Smooth muscle cell (in vitro differentiated cells): ENCODE results near the gene ANKDD1B. TPM values are rescaled to one million over a fixed set of nuclear protein-coding genes. Genes with fewer than 3 reads are reported as not detected.
"Not testable (repeated sequence)": the region's sequence is repeated elsewhere in the genome, so short reads cannot be mapped to it uniquely, and the experiment has no call there.

ENCODE experiments used
- DNase-seq: peaks from one replicate; lab custom pipeline; 2025; ENCODE audit not compliant: unreplicated experiment; lab: John Stamatoyannopoulos, UW
- H2AFZ ChIP-seq: fragments of 200-600 bp; sonication (generic); 2 replicates; pipeline ENCODE4 v1.6.0; 2016; ENCODE audit warnings: antibody characterized with exemption, low read depth, mild to moderate bottlenecking
- H3F3A ChIP-seq: fragments of 200-600 bp; sonication (generic); 2 replicates; pipeline ENCODE4 v1.6.0; 2017; ENCODE audit warnings: antibody characterized with exemption, low read depth
- H3K27ac ChIP-seq: fragments of 200-600 bp; sonication (generic); 2 replicates; pipeline ENCODE4 v1.5.1; 2016; ENCODE audit warnings: low read depth, mild to moderate bottlenecking
- H3K27me3 ChIP-seq: fragments of 200-600 bp; sonication (generic); 2 replicates; pipeline ENCODE4 v1.6.1; 2016; ENCODE audit warnings: low read depth, mild to moderate bottlenecking
- H3K36me3 ChIP-seq: fragments of 200-600 bp; sonication (generic); 2 replicates; pipeline ENCODE4 v1.5.1; 2016; ENCODE audit warnings: low read depth
- H3K4me1 ChIP-seq: fragments of 200-600 bp; sonication (generic); 2 replicates; pipeline ENCODE4 v1.5.1; 2016; ENCODE audit warnings: low read depth
- H3K4me2 ChIP-seq: fragments of 200-600 bp; sonication (generic); 2 replicates; pipeline ENCODE4 v1.6.0; 2016; ENCODE audit warnings: mild to moderate bottlenecking
- H3K4me3 ChIP-seq: fragments of 200-600 bp; sonication (generic); 2 replicates; pipeline ENCODE4 v1.5.1; 2016; ENCODE audit warnings: mild to moderate bottlenecking
- H3K79me2 ChIP-seq: fragments of 200-600 bp; sonication (generic); 2 replicates; pipeline ENCODE4 v1.6.0; 2016; ENCODE audit warnings: low read depth, mild to moderate bottlenecking
- H3K9ac ChIP-seq: fragments of 200-600 bp; sonication (generic); 2 replicates; pipeline ENCODE4 v1.6.0; 2016; ENCODE audit warnings: low read depth
- H3K9me3 ChIP-seq: fragments of 200-600 bp; sonication (generic); replicated peaks from 2 replicates; pipeline ENCODE4 v1.5.1; 2016; ENCODE audit warnings: low read depth
- H4K20me1 ChIP-seq: fragments of 200-600 bp; sonication (generic); 2 replicates; pipeline ENCODE4 v1.6.0; 2016; ENCODE audit warnings: low read depth
- WGBS: methylation state at CpG from one replicate; pipeline ENCODE4 v1.1.7; 2016; ENCODE audit warnings: low lambda C conversion rate; 5-methylcytosine and 5-hydroxymethylcytosine counted together
- polyA plus RNA-seq: library from polyadenylated mRNA; unstranded; fragments of >200 nt; fragmentation: Nextera tagmentation; extraction: Ambion mirVana; gene quantifications from 2 replicates; pipeline ENCODE4 v1.2.1, GENCODE V29; 2016
- total RNA-seq: library from RNA; depleted of rRNA; stranded (reverse); fragments of >200 nt; gene quantifications from 2 replicates; pipeline ENCODE4 v1.2.3, GENCODE V29; 2014
- TF ChIP-seq, protein P1 (sequence below): fragments of 200-600 bp; sonication (generic); IDR thresholded peaks from 2 replicates; pipeline ENCODE4 v1.5.1; 2017; ENCODE audit warnings: borderline replicate concordance, mild to moderate bottlenecking, antibody characterized with exemption; ENCODE audit not compliant: insufficient read depth, poor library complexity, severe bottlenecking

The ANKDD1B gene
- total and polyA plus RNA-seq, 2 experiments from 2014 or later = 0.18 TPM; not detected in 1

GRCh38 chr5:75601996-75602395 lies 9.3 kb upstream of the ANKDD1B start:
- TF ChIP-seq, protein P1, sequence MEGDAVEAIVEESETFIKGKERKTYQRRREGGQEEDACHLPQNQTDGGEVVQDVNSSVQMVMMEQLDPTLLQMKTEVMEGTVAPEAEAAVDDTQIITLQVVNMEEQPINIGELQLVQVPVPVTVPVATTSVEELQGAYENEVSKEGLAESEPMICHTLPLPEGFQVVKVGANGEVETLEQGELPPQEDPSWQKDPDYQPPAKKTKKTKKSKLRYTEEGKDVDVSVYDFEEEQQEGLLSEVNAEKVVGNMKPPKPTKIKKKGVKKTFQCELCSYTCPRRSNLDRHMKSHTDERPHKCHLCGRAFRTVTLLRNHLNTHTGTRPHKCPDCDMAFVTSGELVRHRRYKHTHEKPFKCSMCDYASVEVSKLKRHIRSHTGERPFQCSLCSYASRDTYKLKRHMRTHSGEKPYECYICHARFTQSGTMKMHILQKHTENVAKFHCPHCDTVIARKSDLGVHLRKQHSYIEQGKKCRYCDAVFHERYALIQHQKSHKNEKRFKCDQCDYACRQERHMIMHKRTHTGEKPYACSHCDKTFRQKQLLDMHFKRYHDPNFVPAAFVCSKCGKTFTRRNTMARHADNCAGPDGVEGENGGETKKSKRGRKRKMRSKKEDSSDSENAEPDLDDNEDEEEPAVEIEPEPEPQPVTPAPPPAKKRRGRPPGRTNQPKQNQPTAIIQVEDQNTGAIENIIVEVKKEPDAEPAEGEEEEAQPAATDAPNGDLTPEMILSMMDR = no peak
- Histone ChIP-seq H3F3A (no peaks in the 10 kb centered on the region), H3K9me3 (no peaks in the 10 kb centered on the region), H3K9ac (peak overlapping the region; percentile 25), H3K4me3 (no peak overlapping the region), H3K27ac (peak overlapping the region; percentile 89), H3K4me1 (peaks cover 3% of the 10 kb centered on the region), H2AFZ (no peak overlapping the region), H3K27me3 (no peaks in the 10 kb centered on the region), H4K20me1 (no peaks in the 10 kb centered on the region), H3K36me3 (no peaks in the 10 kb centered on the region), H3K79me2 (no peaks in the 10 kb centered on the region), H3K4me2 (no peak overlapping the region)
- no peak for DNase-seq
- WGBS = 35% methylated on average over 3 of the region's 3 CpGs

- Histone ChIP-seq H3K79me2 (no peaks in the 10 kb centered on the region), H3K9ac (no peak overlapping the region), H3K4me2 (no peak overlapping the region), H3K9me3 (no peaks in the 10 kb centered on the region), H3K4me3 (no peak overlapping the region), H3K36me3 (no peaks in the 10 kb centered on the region), H3K4me1 (peaks cover 3% of the 10 kb centered on the region), H2AFZ (no peak overlapping the region), H3F3A (no peaks in the 10 kb centered on the region), H3K27me3 (no peaks in the 10 kb centered on the region), H4K20me1 (no peaks in the 10 kb centered on the region), H3K27ac (peak overlapping the region; percentile 89)
- TF ChIP-seq, protein P1 = no peak
- no peak for DNase-seq
Measured at GRCh38 chr5:75603371-75603770, 7.9 kb upstream of the ANKDD1B start.

- Histone ChIP-seq H4K20me1 (no peaks in the 10 kb centered on the region), H3K4me1 (peaks cover 3% of the 10 kb centered on the region), H3K36me3 (no peaks in the 10 kb centered on the region), H3K27ac (peak overlapping the region; percentile 89), H3K4me2 (no peak overlapping the region), H3K79me2 (no peaks in the 10 kb centered on the region), H3K9ac (no peak overlapping the region), H3F3A (no peaks in the 10 kb centered on the region), H2AFZ (no peak overlapping the region), H3K27me3 (no peaks in the 10 kb centered on the region), H3K4me3 (no peak overlapping the region), H3K9me3 (no peaks in the 10 kb centered on the region)
- TF ChIP-seq, protein P1 = no peak
- DNase-seq = no peak
- WGBS = 80% methylated on average over 2 of the region's 2 CpGs
Measured at GRCh38 chr5:75603821-75604220, 7.4 kb upstream of the ANKDD1B start.

DNA sequence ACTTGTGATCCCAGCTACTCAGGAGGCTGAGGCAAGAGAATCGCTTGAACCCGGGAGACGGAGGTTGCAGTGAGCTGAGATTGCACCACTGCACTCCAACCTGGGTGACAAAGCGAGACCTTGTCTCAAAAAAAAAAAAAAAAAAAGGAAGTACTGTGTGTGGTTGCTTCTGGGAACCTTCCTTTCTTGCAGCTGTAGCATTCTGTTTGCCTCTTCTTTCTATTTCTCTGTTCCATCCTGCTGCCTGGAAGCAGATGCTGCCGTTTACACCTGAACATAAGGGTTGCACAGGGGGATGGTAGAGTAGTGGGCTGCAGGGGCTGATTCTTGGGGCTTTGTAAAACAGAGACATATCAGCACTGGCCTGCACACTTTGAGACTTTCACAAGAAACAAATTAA lies 3.9 kb upstream of the ANKDD1B start:
- H4K20me1 ChIP-seq, H3K9ac ChIP-seq, H3K4me1 ChIP-seq, H3K4me2 ChIP-seq, DNase-seq, H3K4me3 ChIP-seq, H2AFZ ChIP-seq, H3K9me3 ChIP-seq, H3F3A ChIP-seq, H3K27ac ChIP-seq, H3K36me3 ChIP-seq, H3K79me2 ChIP-seq, H3K27me3 ChIP-seq: not testable (repeated sequence)
- 90% methylated on average over 5 of the region's 5 CpGs for WGBS
